Keratinocyte (primary cell): Measurements from ENCODE around the gene PRKCG. TPM values are rescaled to one million over a fixed set of nuclear protein-coding genes. Genes with fewer than 3 reads are reported as not detected.

Experiments used
- DNase-seq: peaks from one replicate; pipeline ENCODE4 v3.0.0-alpha.2; 2011; ENCODE audit warnings: low read depth, missing footprints, low spot score
- FAIRE-seq: peaks from 2 replicates; lab custom pipeline; 2011; peaks lifted over from hg19 to GRCh38; lab: Jason Lieb, UNC
- H2AFZ ChIP-seq: 2 replicates; pipeline ENCODE4 v1.6.0; 2012; ENCODE audit warnings: low read length, control low read depth, inconsistent platforms; ENCODE audit not compliant: control insufficient read depth
- H3K27ac ChIP-seq: 2 replicates; pipeline ENCODE4 v1.5.1; 2011; ENCODE audit warnings: low read length; ENCODE audit not compliant: control insufficient read depth, insufficient read depth
- H3K27me3 ChIP-seq: 3 replicates; pipeline ENCODE4 v1.6.0; 2011; ENCODE audit warnings: low read length; ENCODE audit not compliant: control insufficient read depth, insufficient read depth; ENCODE audit errors: extremely low read depth
- H3K36me3 ChIP-seq, 2 experiments: 2 replicates in 1 of 2; 3 replicates in 1 of 2; pipeline ENCODE4 v1.5.1; 2011; ENCODE audit warnings: low read length in 2 of 2, mild to moderate bottlenecking in 1 of 2; ENCODE audit not compliant: control insufficient read depth in 2 of 2, insufficient read depth in 2 of 2; ENCODE audit errors: extremely low read depth in 1 of 2
- H3K4me1 ChIP-seq: 3 replicates; pipeline ENCODE4 v1.5.1; 2011; ENCODE audit warnings: low read length; ENCODE audit not compliant: control insufficient read depth, insufficient read depth; ENCODE audit errors: extremely low read depth
- H3K4me2 ChIP-seq: 3 replicates; pipeline ENCODE4 v1.6.0; 2011; ENCODE audit warnings: low read depth, low read length; ENCODE audit not compliant: control insufficient read depth, insufficient read depth; ENCODE audit errors: extremely low read depth
- H3K4me3 ChIP-seq, 3 experiments: fragments of 200-600 bp in 1 of 3; sonication (generic) in 1 of 3; 2 replicates in 2 of 3; 3 replicates in 1 of 3; pipeline ENCODE4 v1.5.1; 2011 to 2016; ENCODE audit warnings: low read length in 3 of 3, mild to moderate bottlenecking in 3 of 3, control low read depth in 2 of 3, inconsistent platforms in 1 of 3, low read depth in 1 of 3, mixed read lengths in 1 of 3, mixed run types in 1 of 3, moderate library complexity in 1 of 3; ENCODE audit not compliant: control insufficient read depth in 2 of 3, insufficient read depth in 2 of 3; ENCODE audit errors: extremely low read depth in 1 of 3
- H3K79me2 ChIP-seq: 2 replicates; pipeline ENCODE4 v1.6.0; 2012; ENCODE audit warnings: low read length; ENCODE audit not compliant: control insufficient read depth, insufficient read depth
- H3K9ac ChIP-seq: 3 replicates; pipeline ENCODE4 v1.6.0; 2011; ENCODE audit warnings: low read length; ENCODE audit not compliant: control insufficient read depth, insufficient read depth; ENCODE audit errors: extremely low read depth
- H3K9me1 ChIP-seq: 3 replicates; pipeline ENCODE4 v1.6.0; 2011; ENCODE audit warnings: low read length; ENCODE audit not compliant: control insufficient read depth, insufficient read depth; ENCODE audit errors: extremely low read depth
- H3K9me3 ChIP-seq: 2 replicates; pipeline ENCODE4 v1.5.1; 2012; ENCODE audit warnings: low read depth, low read length; ENCODE audit not compliant: control insufficient read depth
- H4K20me1 ChIP-seq: 3 replicates; pipeline ENCODE4 v1.6.0; 2011; ENCODE audit warnings: low read length; ENCODE audit not compliant: control insufficient read depth, insufficient read depth; ENCODE audit errors: extremely low read depth
- EZH2 ChIP-seq: IDR thresholded peaks from one replicate; pipeline ENCODE4 v1.6.1; 2012; ENCODE audit warnings: inconsistent platforms, mild to moderate bottlenecking, low read length, moderate library complexity
- dilution Hi-C: fragments of 300-500 bp; cut with MboI; formaldehyde crosslinking; loops from one replicate; pipeline ENCODE4 v1.7.0; 2020; ENCODE audit warnings: low sequenced_read_pairs; ENCODE audit not compliant: extremely low pct_ligation_motif_present
- polyA plus RNA-seq, 5 experiments: library from polyadenylated mRNA; depleted of rRNA in 3 of 5; stranded (reverse) in 3 of 5; stranded (forward) in 1 of 5; unstranded in 1 of 5; fragments of >200 nt; gene quantifications; 1 replicate in 1 of 5; 2 replicates in 3 of 5; 3 replicates in 1 of 5; pipeline versions ENCODE4 v1.2.1 to v1.2.3, GENCODE V29; 2011 to 2012; ENCODE audit warnings: missing spikeins in 2 of 5, low read depth in 1 of 5, low replicate concordance in 1 of 5
- TF ChIP-seq, protein P1 (sequence below), 3 experiments: IDR thresholded peaks in 1 of 3; conservative IDR thresholded peaks in 1 of 3; optimal IDR thresholded peaks in 1 of 3; 2 replicates in 2 of 3; 3 replicates in 1 of 3; pipeline versions ENCODE3 to v1.5.1; 2011; ENCODE audit warnings: low read length in 3 of 3, mild to moderate bottlenecking in 3 of 3, moderate library complexity in 2 of 3, control low read depth in 1 of 3, inconsistent platforms in 1 of 3; ENCODE audit not compliant: insufficient read depth in 2 of 3; ENCODE audit errors: extremely low read depth in 1 of 3

The PRKCG gene
- polyA plus RNA-seq, 1 donor (not counting 4 experiments of a cell fraction or from before 2014, with no cell fraction given): not detected

DNA sequence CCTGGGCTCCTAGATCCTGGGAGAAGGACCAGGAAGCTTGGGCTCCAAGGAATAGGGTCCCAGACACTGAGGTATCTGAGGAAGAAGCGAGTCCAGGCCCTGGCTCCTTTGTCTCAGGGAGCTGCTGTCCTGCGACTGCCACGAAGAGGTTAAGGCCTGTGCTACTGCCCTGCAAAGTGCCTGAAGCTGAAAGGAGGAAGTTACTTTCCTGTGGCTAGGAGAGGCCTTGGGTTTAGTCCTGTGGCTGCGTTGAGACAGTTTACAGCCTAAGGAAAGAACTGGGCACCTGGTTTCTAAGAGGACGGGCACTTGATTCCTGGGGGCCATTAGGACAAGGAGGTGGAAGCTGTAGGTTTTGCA lies 11.5 kb upstream of the PRKCG start:
- no peak for FAIRE-seq
- Histone ChIP-seq H3K27ac (no peak overlapping the region), H3K4me3 (no peak overlapping the region)

DNA sequence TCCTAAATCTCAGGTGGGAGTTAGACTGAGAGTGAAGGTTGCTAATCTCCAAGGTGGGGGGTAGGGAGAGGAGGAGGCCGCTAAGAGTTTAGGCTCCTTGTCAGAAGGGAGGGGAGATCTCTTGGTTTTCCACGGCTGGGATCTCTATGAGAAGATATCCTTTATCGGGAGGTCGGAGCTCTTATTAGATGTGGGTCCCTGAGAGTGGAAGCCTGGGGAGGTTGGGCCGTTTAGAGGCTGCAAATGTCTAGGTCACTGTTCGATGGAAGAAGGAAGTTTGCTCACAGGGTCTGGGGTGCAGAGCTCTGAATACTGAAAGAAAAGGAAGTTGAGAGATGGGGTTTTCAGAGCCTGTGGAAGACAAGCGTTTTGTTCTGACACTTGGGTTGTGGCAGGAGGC lies 10.5 kb upstream of the PRKCG start:
- H3K9me3 ChIP-seq: no peaks in the 10 kb centered on the region
- no peak overlapping the region for H3K4me3 ChIP-seq
- H3K27ac ChIP-seq: no peak overlapping the region
- FAIRE-seq: no peak
- H3K4me1 ChIP-seq: peaks cover 10% of the 10 kb centered on the region
- no peaks in the 10 kb centered on the region for H3K9me1 ChIP-seq
- H3K27me3 ChIP-seq: no peaks in the 10 kb centered on the region
- dilution Hi-C loops: no loop called here
- H4K20me1 ChIP-seq: no peaks in the 10 kb centered on the region
- H2AFZ ChIP-seq: no peak overlapping the region
- no peak overlapping the region for H3K4me2 ChIP-seq
- peaks cover 10% of the 10 kb centered on the region in 2 experiments for H3K36me3 ChIP-seq
- H3K79me2 ChIP-seq: peaks cover 7% of the 10 kb centered on the region
- TF ChIP-seq, protein P1, sequence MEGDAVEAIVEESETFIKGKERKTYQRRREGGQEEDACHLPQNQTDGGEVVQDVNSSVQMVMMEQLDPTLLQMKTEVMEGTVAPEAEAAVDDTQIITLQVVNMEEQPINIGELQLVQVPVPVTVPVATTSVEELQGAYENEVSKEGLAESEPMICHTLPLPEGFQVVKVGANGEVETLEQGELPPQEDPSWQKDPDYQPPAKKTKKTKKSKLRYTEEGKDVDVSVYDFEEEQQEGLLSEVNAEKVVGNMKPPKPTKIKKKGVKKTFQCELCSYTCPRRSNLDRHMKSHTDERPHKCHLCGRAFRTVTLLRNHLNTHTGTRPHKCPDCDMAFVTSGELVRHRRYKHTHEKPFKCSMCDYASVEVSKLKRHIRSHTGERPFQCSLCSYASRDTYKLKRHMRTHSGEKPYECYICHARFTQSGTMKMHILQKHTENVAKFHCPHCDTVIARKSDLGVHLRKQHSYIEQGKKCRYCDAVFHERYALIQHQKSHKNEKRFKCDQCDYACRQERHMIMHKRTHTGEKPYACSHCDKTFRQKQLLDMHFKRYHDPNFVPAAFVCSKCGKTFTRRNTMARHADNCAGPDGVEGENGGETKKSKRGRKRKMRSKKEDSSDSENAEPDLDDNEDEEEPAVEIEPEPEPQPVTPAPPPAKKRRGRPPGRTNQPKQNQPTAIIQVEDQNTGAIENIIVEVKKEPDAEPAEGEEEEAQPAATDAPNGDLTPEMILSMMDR (optimal IDR thresholded peaks at IDR 0.05 in 1 of 3, IDR thresholded peaks at IDR 0.05 in 1 of 3, conservative IDR thresholded peaks at IDR 0.05 in 1 of 3; ENCODE audit: extremely low read depth in 1 of 3, insufficient read depth in 2 of 3, low read length in 3 of 3): no peak
- TF ChIP-seq EZH2: no peak
- H3K9ac ChIP-seq: no peak overlapping the region
- DNase-seq: no peak

More for the DNA sequence above, 11.5 kb upstream of the PRKCG start:
- no peak overlapping the region for H3K9ac ChIP-seq
- no peak for TF ChIP-seq EZH2
- TF ChIP-seq, protein P1 (optimal IDR thresholded peaks at IDR 0.05 in 1 of 3, IDR thresholded peaks at IDR 0.05 in 1 of 3, conservative IDR thresholded peaks at IDR 0.05 in 1 of 3; ENCODE audit: extremely low read depth in 1 of 3, insufficient read depth in 2 of 3, low read length in 3 of 3): no peak
- DNase-seq: no peak
- H3K36me3 ChIP-seq: peaks cover 10% of the 10 kb centered on the region in 2 experiments
- no peaks in the 10 kb centered on the region for H3K9me3 ChIP-seq
- peaks cover 18% of the 10 kb centered on the region for H3K4me1 ChIP-seq
- H4K20me1 ChIP-seq: no peaks in the 10 kb centered on the region
- H3K79me2 ChIP-seq: peaks cover 7% of the 10 kb centered on the region
- dilution Hi-C loops: no loop called here
- H3K9me1 ChIP-seq: no peaks in the 10 kb centered on the region
- H2AFZ ChIP-seq: no peak overlapping the region
- no peaks in the 10 kb centered on the region for H3K27me3 ChIP-seq
- no peak overlapping the region for H3K4me2 ChIP-seq
